ENCODE measurements around the gene TBC1D8.

DNA sequence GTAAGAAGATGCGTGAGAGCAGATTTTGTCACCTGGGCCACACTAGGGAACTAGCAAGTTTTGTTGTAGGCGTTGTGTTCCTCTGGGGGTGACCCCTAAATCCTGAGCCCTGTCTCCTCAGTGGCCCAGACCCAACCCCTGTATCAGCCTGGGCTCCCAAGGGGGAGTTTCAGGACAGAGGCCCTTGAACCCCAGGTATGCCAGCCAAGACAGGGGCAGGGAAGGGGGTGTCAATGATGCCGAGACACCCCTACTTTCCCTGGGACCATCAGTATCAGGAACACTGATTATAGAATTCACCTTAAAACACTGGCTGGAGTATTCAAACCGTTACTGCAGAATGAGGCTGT is 188.2 kb downstream of the TBC1D8 start:
- TF ChIP-seq EZH2 (IDR thresholded peaks at IDR 0.05) (no peak), POLR2AphosphoS5 (IDR thresholded peaks at IDR 0.05; ENCODE audit: borderline replicate concordance, low read depth, low read length) (no peak), FOXP2 (optimal IDR thresholded peaks at IDR 0.05; ENCODE audit: control extremely low read depth, extremely low read length, insufficient read depth) (no peak)
